HepG2 (cell line): ENCODE results near the gene PRELID1. TPM values are rescaled to one million over a fixed set of nuclear protein-coding genes. Genes with fewer than 3 reads are reported as not detected.
A peak's percentile ranks its signal among the peaks of the same experiment; 100 is the strongest.

ENCODE experiments used
- BHLHE40 ChIP-seq: IDR thresholded peaks from 2 replicates; pipeline ENCODE4 v1.6.1; 2011; ENCODE audit warnings: low read length, improper control_type of control experiment
- DMAP1 ChIP-seq: IDR thresholded peaks from 2 replicates; pipeline ENCODE4 v1.6.1; 2016
- FOXA1 ChIP-seq, 2 experiments: fragments of 450-650 bp in 1 of 2; sonication (generic) in 1 of 2; formaldehyde crosslinking in 1 of 2; IDR thresholded peaks; 2 replicates each; pipeline versions ENCODE4 v1.4.0 to v1.6.1; 2016 to 2020; ENCODE audit warnings: missing genetic modification reagents in 1 of 2
- GPBP1L1 ChIP-seq: sonication (generic); formaldehyde crosslinking; IDR thresholded peaks from 2 replicates; pipeline ENCODE4 v1.5.0; 2020; ENCODE audit warnings: mild to moderate bottlenecking, missing genetic modification reagents
- JDP2 ChIP-seq: sonication (generic); formaldehyde crosslinking; IDR thresholded peaks from 2 replicates; pipeline ENCODE4 v1.8.1; 2022; ENCODE audit warnings: missing genetic modification reagents, borderline replicate concordance
- KLF16 ChIP-seq, 2 experiments: sonication (generic) in 1 of 2; formaldehyde crosslinking in 1 of 2; IDR thresholded peaks; 2 replicates each; pipeline versions ENCODE4 v1.6.1 to v1.8.0; 2016 to 2023; ENCODE audit warnings: missing genetic modification reagents in 2 of 2, missing compliant biosample characterization in 1 of 2
- KLF6 ChIP-seq: IDR thresholded peaks from 2 replicates; pipeline ENCODE4 v1.8.0; 2016; ENCODE audit warnings: missing biosample characterization, missing genetic modification reagents
- NR3C1 ChIP-seq: sonication (generic); formaldehyde crosslinking; IDR thresholded peaks from 2 replicates; pipeline ENCODE4 v1.4.0; 2020; ENCODE audit warnings: missing genetic modification reagents
- PRDM4 ChIP-seq: sonication (generic); formaldehyde crosslinking; IDR thresholded peaks from 2 replicates; pipeline ENCODE4 v1.9.0; 2021; ENCODE audit warnings: missing genetic modification reagents, borderline replicate concordance
- REXO4 ChIP-seq: sonication (generic); formaldehyde crosslinking; IDR thresholded peaks from 2 replicates; pipeline ENCODE4 v1.8.0; 2022; ENCODE audit warnings: missing genetic modification reagents, mild to moderate bottlenecking, borderline replicate concordance
- TFE3 ChIP-seq: IDR thresholded peaks from 2 replicates; pipeline ENCODE4 v1.6.1; 2016
- ZBTB21 ChIP-seq: sonication (generic); formaldehyde crosslinking; IDR thresholded peaks from 2 replicates; pipeline ENCODE4 v1.4.0; 2020; ENCODE audit warnings: missing genetic modification reagents
- ZBTB26 ChIP-seq: IDR thresholded peaks from 2 replicates; pipeline ENCODE4 v1.6.1; 2016; ENCODE audit warnings: missing compliant biosample characterization, missing genetic modification reagents, borderline replicate concordance
- ZHX1 ChIP-seq: sonication (generic); formaldehyde crosslinking; IDR thresholded peaks from 2 replicates; pipeline ENCODE4 v1.8.1; 2022; ENCODE audit warnings: low read depth, mild to moderate bottlenecking, missing genetic modification reagents
- ZNF503 ChIP-seq: sonication (generic); formaldehyde crosslinking; IDR thresholded peaks from 2 replicates; pipeline ENCODE4 v1.4.0; 2020; ENCODE audit warnings: missing genetic modification reagents
- ZNF709 ChIP-seq: sonication (generic); formaldehyde crosslinking; IDR thresholded peaks from 2 replicates; pipeline ENCODE4 v1.5.0; 2020; ENCODE audit warnings: mild to moderate bottlenecking, missing genetic modification reagents
- ZNF740 ChIP-seq: sonication (generic); formaldehyde crosslinking; IDR thresholded peaks from 2 replicates; pipeline ENCODE4 v1.4.0; 2020; ENCODE audit warnings: missing genetic modification reagents
- ZNF75D ChIP-seq: sonication (generic); formaldehyde crosslinking; IDR thresholded peaks from 2 replicates; pipeline ENCODE4 v1.8.1; 2023; ENCODE audit warnings: missing genetic modification reagents, mild to moderate bottlenecking, borderline replicate concordance
- polyA plus RNA-seq, 8 experiments: library from polyadenylated mRNA; depleted of rRNA in 3 of 8; stranded (reverse) in 7 of 8; unstranded in 1 of 8; fragments of >200 nt; fragmentation: Illumina TruSeq in 4 of 8; extraction: Trizol in 4 of 8; gene quantifications; 2 replicates each; pipeline versions ENCODE4 v1.2.1 to v1.2.3, GENCODE V29; 2011 to 2016; ENCODE audit warnings: low read depth in 4 of 8, missing spikeins in 1 of 8, mixed read lengths in 1 of 8; ENCODE audit not compliant: insufficient read depth in 1 of 8
- total RNA-seq, 5 experiments: library from RNA; depleted of rRNA; stranded (reverse); fragments of >200 nt; fragmentation: Illumina TruSeq; extraction: Trizol; gene quantifications; 2 replicates each; pipeline ENCODE4 v1.2.3, GENCODE V29; 2016; ENCODE audit warnings: low read depth in 1 of 5

The PRELID1 gene
- total and polyA plus RNA-seq, 2 of the 13 experiments (the other 11 are each of a cell fraction or from before 2014, with no cell fraction given) = 250 to 271 TPM

GRCh38 chr5:177354256-177354655 lies 50.7 kb downstream of the PRELID1 start (continued):
- no peak for TF ChIP-seq TFE3 (CRISPR knock-in tag)
- TF ChIP-seq KLF6 = 0 out of 2 replicates have a peak, but pooled peaks have one; percentile 33
- TF ChIP-seq DMAP1 (CRISPR knock-in tag) = no peak
- no peak for TF ChIP-seq ZNF709 (CRISPR knock-in tag)
- TF ChIP-seq KLF16 (CRISPR knock-in tag; IDR thresholded peaks at IDR 0.05) = peak in 1 of 2 experiments; percentile 61; a peak in 1 of 4 replicates
- no peak for TF ChIP-seq FOXA1 (IDR thresholded peaks at IDR 0.05)
- TF ChIP-seq FOXA1 (CRISPR knock-in tag; IDR thresholded peaks at IDR 0.05) = no peak
- TF ChIP-seq ZNF503 (CRISPR knock-in tag) = no peak
- TF ChIP-seq ZBTB26 (CRISPR knock-in tag) = peak; percentile 96
- TF ChIP-seq REXO4 (CRISPR knock-in tag) = no peak
- no peak for TF ChIP-seq PRDM4
- no peak for TF ChIP-seq GPBP1L1 (CRISPR knock-in tag)
- TF ChIP-seq ZHX1 (CRISPR knock-in tag) = no peak
- no peak for TF ChIP-seq BHLHE40
- no peak for TF ChIP-seq ZNF75D (CRISPR knock-in tag)
- no peak for TF ChIP-seq ZBTB21 (CRISPR knock-in tag)
- TF ChIP-seq ZNF740 = no peak
- TF ChIP-seq NR3C1 (CRISPR knock-in tag) = no peak
- no peak for TF ChIP-seq JDP2 (CRISPR knock-in tag)
